Loucy (cell line): Measurements from ENCODE around the gene CHDH.

ENCODE experiments used
- H2AFZ ChIP-seq: fragments of 200-600 bp; sonication (generic); 2 replicates; pipeline ENCODE4 v1.6.0; 2016; ENCODE audit warnings: antibody characterized with exemption, mild to moderate bottlenecking, low read length, moderate library complexity
- H3F3A ChIP-seq: fragments of 200-600 bp; 2 replicates; pipeline ENCODE4 v1.6.0; 2016; ENCODE audit warnings: antibody characterized with exemption, low read depth, mild to moderate bottlenecking
- H3K27me3 ChIP-seq: fragments of 200-600 bp; sonication (generic); 2 replicates; pipeline ENCODE4 v1.6.1; 2014; ENCODE audit warnings: low read length, mild to moderate bottlenecking; ENCODE audit not compliant: insufficient read depth, poor library complexity, severe bottlenecking
- H3K36me3 ChIP-seq: fragments of 200-600 bp; sonication (generic); 2 replicates; pipeline ENCODE4 v1.6.1; 2016; ENCODE audit warnings: low read length; ENCODE audit not compliant: insufficient read depth
- H3K4me1 ChIP-seq: fragments of 200-600 bp; sonication (generic); 2 replicates; pipeline ENCODE4 v1.5.1; 2014; ENCODE audit warnings: low read length, mild to moderate bottlenecking; ENCODE audit not compliant: insufficient read depth, poor library complexity, severe bottlenecking
- H3K4me2 ChIP-seq: fragments of 200-600 bp; sonication (generic); 2 replicates; pipeline ENCODE4 v1.6.0; 2014; ENCODE audit warnings: antibody characterized with exemption, low read length, low read depth, mild to moderate bottlenecking; ENCODE audit not compliant: poor library complexity, severe bottlenecking
- H3K4me3 ChIP-seq: fragments of 200-600 bp; sonication (generic); 2 replicates; pipeline ENCODE4 v1.5.1; 2014; ENCODE audit warnings: low read length, mild to moderate bottlenecking, mixed read lengths; ENCODE audit not compliant: poor library complexity, severe bottlenecking
- H3K79me2 ChIP-seq: fragments of 200-600 bp; sonication (generic); 2 replicates; pipeline ENCODE4 v1.6.1; 2014; ENCODE audit warnings: low read length; ENCODE audit not compliant: insufficient read depth
- H3K9ac ChIP-seq: fragments of 200-600 bp; sonication (generic); 2 replicates; pipeline ENCODE4 v1.6.0; 2014; ENCODE audit warnings: mild to moderate bottlenecking, low read depth, low read length, moderate library complexity; ENCODE audit not compliant: poor library complexity, severe bottlenecking
- H3K9me2 ChIP-seq: fragments of 200-600 bp; sonication (generic); replicated peaks from 2 replicates; pipeline ENCODE4 v1.6.1; 2016; ENCODE audit warnings: low read depth, low read length, mixed read lengths
- H3K9me3 ChIP-seq: fragments of 200-600 bp; sonication (generic); 2 replicates; pipeline ENCODE4 v1.6.1; 2014; ENCODE audit warnings: mild to moderate bottlenecking, antibody characterized with exemption, low read length, low read depth; ENCODE audit not compliant: insufficient read depth
- H4K20me1 ChIP-seq: fragments of 200-600 bp; sonication (generic); 2 replicates; pipeline ENCODE4 v1.6.0; 2014; ENCODE audit warnings: antibody characterized with exemption, low read length, mild to moderate bottlenecking; ENCODE audit not compliant: insufficient read depth, poor library complexity, severe bottlenecking
- CTCF ChIP-seq: fragments of 200-600 bp; sonication (generic); conservative IDR thresholded peaks from 2 replicates; pipeline ENCODE4 v1.5.1; 2014; ENCODE audit warnings: mild to moderate bottlenecking, antibody characterized with exemption, low read length
- EZH2phosphoT487 ChIP-seq: fragments of 200-600 bp; IDR thresholded peaks from 2 replicates; pipeline ENCODE4 v1.6.1; 2018; ENCODE audit warnings: antibody characterized with exemption, mild to moderate bottlenecking, moderate library complexity, borderline replicate concordance

CHDH gene

GRCh38 chr3:53815067-53815466 lies 31.2 kb downstream of the CHDH start:
- H3K79me2 ChIP-seq, result no peaks in the 10 kb centered on the region

GRCh38 chr3:53813876-53814275 lies 32.3 kb downstream of the CHDH start:
- H3K4me3 ChIP-seq, result no peak overlapping the region
- no peaks in the 10 kb centered on the region for H3K36me3 ChIP-seq
- no peak overlapping the region for H3K9ac ChIP-seq
- no peak overlapping the region for H2AFZ ChIP-seq
- H3K4me1 ChIP-seq, result no peaks in the 10 kb centered on the region
- TF ChIP-seq CTCF (no peak), EZH2phosphoT487 (no peak)
- H4K20me1 ChIP-seq, result no peaks in the 10 kb centered on the region
- H3K79me2 ChIP-seq, result no peaks in the 10 kb centered on the region
- H3K9me2 ChIP-seq, result no peaks in the 10 kb centered on the region
- no peaks in the 10 kb centered on the region for H3F3A ChIP-seq
- no peak overlapping the region for H3K4me2 ChIP-seq
- H3K9me3 ChIP-seq, result no peaks in the 10 kb centered on the region
- H3K27me3 ChIP-seq, result no peaks in the 10 kb centered on the region

More at GRCh38 chr3:53815067-53815466, 31.2 kb downstream of the CHDH start:
- Histone ChIP-seq H3K27me3 (no peaks in the 10 kb centered on the region), H3F3A (no peaks in the 10 kb centered on the region), H3K9me3 (no peaks in the 10 kb centered on the region), H3K4me1 (no peaks in the 10 kb centered on the region), H2AFZ (no peak overlapping the region), H3K4me3 (no peak overlapping the region), H3K9me2 (no peaks in the 10 kb centered on the region), H3K4me2 (no peak overlapping the region), H3K36me3 (no peaks in the 10 kb centered on the region), H4K20me1 (no peaks in the 10 kb centered on the region), H3K9ac (no peak overlapping the region)
- no peak for TF ChIP-seq CTCF
- TF ChIP-seq EZH2phosphoT487, result no peak

- Histone ChIP-seq H3K4me3 (no peak overlapping the region), H3K4me2 (no peak overlapping the region), H2AFZ (no peak overlapping the region), H4K20me1 (no peaks in the 10 kb centered on the region), H3K9me2 (no peaks in the 10 kb centered on the region), H3F3A (no peaks in the 10 kb centered on the region), H3K27me3 (no peaks in the 10 kb centered on the region), H3K9ac (no peak overlapping the region), H3K36me3 (no peaks in the 10 kb centered on the region), H3K4me1 (no peaks in the 10 kb centered on the region), H3K9me3 (no peaks in the 10 kb centered on the region), H3K79me2 (no peaks in the 10 kb centered on the region)
- TF ChIP-seq CTCF (no peak), EZH2phosphoT487 (no peak)
These were observed 33.0 kb downstream of the CHDH start for GRCh38 chr3:53813229-53813628.
